Jurkat, Clone E6-1 (cell line): ENCODE data around the gene GNB1.
"Not testable (repeated sequence)": the region's sequence is repeated elsewhere in the genome, so short reads cannot be mapped to it uniquely, and the experiment has no call there.

ENCODE experiments used
- DNase-seq: peaks from one replicate; pipeline ENCODE4 v3.0.0-alpha.2; 2011; ENCODE audit warnings: low read depth, low spot score
- H3K4me3 ChIP-seq: 2 replicates; pipeline ENCODE4 v1.5.1; 2011; ENCODE audit warnings: mild to moderate bottlenecking, low read length, control low read depth, moderate library complexity

Gene GNB1

GRCh38 chr1:1873186-1873585 lies 17.7 kb downstream of the GNB1 start:
- no peak overlapping the region for H3K4me3 ChIP-seq
- no peak for DNase-seq

- no peak overlapping the region for H3K4me3 ChIP-seq
- no peak for DNase-seq
These were observed 18.4 kb downstream of the GNB1 start for GRCh38 chr1:1872329-1872994.

GRCh38 chr1:1869469-1869868 lies 21.4 kb downstream of the GNB1 start:
- no peak overlapping the region for H3K4me3 ChIP-seq
- no peak for DNase-seq

GRCh38 chr1:1867164-1867563 lies 23.7 kb downstream of the GNB1 start:
- H3K4me3 ChIP-seq, result no peak overlapping the region
- DNase-seq, result no peak

- no peak for DNase-seq
- H3K4me3 ChIP-seq, result no peak overlapping the region
These were observed 27.9 kb downstream of the GNB1 start for GRCh38 chr1:1862905-1863547.

GRCh38 chr1:1861761-1862310 lies 29.1 kb downstream of the GNB1 start:
- DNase-seq, H3K4me3 ChIP-seq: not testable (repeated sequence)

GRCh38 chr1:1861339-1861730 lies 29.6 kb downstream of the GNB1 start:
- no peak overlapping the region for H3K4me3 ChIP-seq

GRCh38 chr1:1859970-1860697 lies 30.8 kb downstream of the GNB1 start:
- not testable (repeated sequence) for DNase-seq, H3K4me3 ChIP-seq

More at GRCh38 chr1:1861339-1861730, 29.6 kb downstream of the GNB1 start:
- DNase-seq, result no peak

- no peak for DNase-seq
- H3K4me3 ChIP-seq, result no peak overlapping the region
These were observed 32.4 kb downstream of the GNB1 start for GRCh38 chr1:1858382-1859086.

GRCh38 chr1:1857096-1857703 lies 33.7 kb downstream of the GNB1 start:
- DNase-seq, result no peak
- no peak overlapping the region for H3K4me3 ChIP-seq

GRCh38 chr1:1856161-1856560 lies 34.7 kb downstream of the GNB1 start:
- H3K4me3 ChIP-seq, DNase-seq: not testable (repeated sequence)

GRCh38 chr1:1853593-1854257 lies 37.2 kb downstream of the GNB1 start:
- no peak for DNase-seq
- H3K4me3 ChIP-seq, result no peak overlapping the region

- DNase-seq, result no peak
- no peak overlapping the region for H3K4me3 ChIP-seq
These were observed 38.1 kb downstream of the GNB1 start for GRCh38 chr1:1852619-1853414.

- no peak overlapping the region for H3K4me3 ChIP-seq
- DNase-seq, result no peak
These were observed 43.0 kb downstream of the GNB1 start for GRCh38 chr1:1847890-1848289.

GRCh38 chr1:1847061-1847850 lies 43.6 kb downstream of the GNB1 start:
- DNase-seq, result no peak
- no peak overlapping the region for H3K4me3 ChIP-seq

- H3K4me3 ChIP-seq, result no peak overlapping the region
- DNase-seq, result no peak
These were observed 44.4 kb downstream of the GNB1 start for GRCh38 chr1:1846386-1846918.
